ENCODE results near the gene ROS1. TPM values are rescaled to one million over a fixed set of nuclear protein-coding genes. Genes with fewer than 3 reads are reported as not detected.

Gene ROS1
- total RNA-seq, 4 donors from 2014 or later: under 0.01 to 0.17 TPM; not detected in 2

- TF ChIP-seq CTCF (IDR thresholded peaks at IDR 0.05; ENCODE audit: low read depth): no peak
These were observed 24.1 kb upstream of the ROS1 start for GRCh38 chr6:117449549-117450439.

GRCh38 chr6:117448732-117449485 is 23.2 kb upstream of the ROS1 start:
- TF ChIP-seq CTCF (IDR thresholded peaks at IDR 0.05; ENCODE audit: low read depth): no peak

DNA sequence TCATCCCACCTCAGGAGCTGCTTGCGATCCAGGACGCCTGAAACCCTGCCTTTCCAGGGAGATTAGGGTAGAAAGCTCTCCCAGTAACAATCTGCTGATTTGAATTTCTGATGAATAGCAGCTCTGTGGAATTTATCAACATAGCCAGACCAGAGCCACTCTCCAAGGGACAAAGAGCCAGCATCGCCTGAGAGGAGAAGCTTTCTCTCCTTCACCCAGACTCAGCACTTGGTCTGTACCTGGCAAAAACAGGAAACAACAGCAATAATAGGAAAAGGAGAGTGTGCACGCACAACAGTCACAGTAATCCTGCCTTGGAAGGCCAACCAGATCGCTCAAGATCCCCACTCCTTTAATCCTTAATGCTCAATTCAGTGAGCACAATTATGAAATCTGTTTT is 22.3 kb upstream of the ROS1 start:
- TF ChIP-seq CTCF (IDR thresholded peaks at IDR 0.05; ENCODE audit: low read depth): no peak

DNA sequence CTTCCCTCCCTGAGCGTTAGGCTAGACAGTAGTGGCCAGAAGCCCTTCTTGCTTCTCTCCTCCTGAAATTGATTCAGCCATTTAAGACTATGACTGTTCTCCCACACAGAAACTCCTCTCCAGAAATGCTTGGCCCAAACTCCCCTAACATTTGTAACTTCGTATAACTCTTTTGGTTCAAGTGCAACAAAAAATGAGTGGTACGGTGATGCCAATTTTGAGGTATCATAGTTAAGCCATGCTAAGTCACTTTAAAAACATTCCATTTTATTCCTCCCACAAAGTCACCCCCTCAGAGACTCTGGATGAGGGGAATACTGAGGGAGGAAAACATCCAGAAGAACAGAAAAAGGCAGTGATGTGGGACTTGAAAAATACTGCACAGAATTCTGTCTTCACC is 21.1 kb upstream of the ROS1 start:
- TF ChIP-seq CTCF (IDR thresholded peaks at IDR 0.05; ENCODE audit: low read depth): no peak

DNA sequence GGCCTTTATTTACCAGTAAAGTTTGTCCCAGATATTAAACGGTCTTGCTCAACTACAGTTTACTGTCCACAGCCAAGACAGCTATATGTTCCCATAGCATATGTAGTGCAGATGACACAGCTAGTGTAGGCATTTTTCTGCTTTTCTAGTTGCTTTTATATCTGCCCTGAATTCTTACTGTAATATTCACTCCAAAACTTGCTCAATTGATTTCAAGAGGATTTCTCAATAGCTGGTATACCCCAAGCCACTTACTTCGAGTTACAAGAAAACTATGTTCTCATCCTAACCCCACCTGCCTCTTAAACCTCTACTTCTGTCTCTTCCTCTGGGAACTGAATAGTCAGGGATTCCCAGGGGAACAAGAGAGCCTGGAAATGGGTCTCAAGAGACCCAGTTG is 18.9 kb upstream of the ROS1 start:
- no peak for TF ChIP-seq CTCF (IDR thresholded peaks at IDR 0.05; ENCODE audit: low read depth)

DNA sequence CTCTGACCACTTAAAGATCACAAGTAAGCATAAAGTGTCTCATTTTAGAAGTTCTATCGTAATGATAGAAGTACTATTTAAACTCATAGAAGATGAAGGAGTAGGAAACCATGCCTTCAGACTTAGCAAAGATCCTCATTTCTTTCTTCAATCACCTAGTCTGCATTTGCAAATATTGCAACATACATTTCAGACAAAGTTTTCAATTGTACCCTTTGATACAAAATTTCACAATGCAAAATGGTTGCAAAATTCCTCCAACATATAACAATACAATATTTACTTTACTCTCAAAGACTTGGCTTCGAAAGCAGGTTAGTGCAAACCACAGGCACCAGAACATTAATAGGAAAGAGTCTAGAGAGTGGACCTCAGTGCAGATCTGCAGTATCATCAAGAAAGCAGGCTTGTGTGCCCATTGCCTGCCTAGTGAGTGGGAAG is 16.1 kb upstream of the ROS1 start:
- no peak for TF ChIP-seq CTCF (IDR thresholded peaks at IDR 0.05; ENCODE audit: low read depth)

All from subcutaneous adipose tissue (tissue), 4 donors.